Lung (tissue), 12 donors: ENCODE results near the gene TRIM5. TPM values are rescaled to one million over a fixed set of nuclear protein-coding genes. Genes with fewer than 3 reads are reported as not detected.

Experiments
- ATAC-seq: fragments of 200-7000 bp; cut with Tn5 transposase; one replicate; pipeline ENCODE4 v1.9.1; 2020; ENCODE audit warnings: moderate number of reproducible peaks; ENCODE audit not compliant: insufficient read depth, low FRiP score
- DNase-seq, 3 donors: peaks; one replicate each; pipeline ENCODE4 v3.0.0-alpha.2; 2013 to 2017
- H3K27ac ChIP-seq, 2 donors: one replicate each; pipeline ENCODE4 v1.5.1; 2013; ENCODE audit warnings: mild to moderate bottlenecking in 2 of 2, moderate library complexity in 2 of 2, control low read depth in 1 of 2, inconsistent platforms in 1 of 2, low read depth in 1 of 2, low read length in 1 of 2
- H3K27me3 ChIP-seq, 3 donors: one replicate each; pipeline ENCODE4 v1.5.1; 2013; ENCODE audit warnings: low read length in 2 of 3; ENCODE audit not compliant: control insufficient read depth in 3 of 3, insufficient read depth in 3 of 3
- H3K36me3 ChIP-seq, 4 donors: one replicate each; pipeline ENCODE4 v1.5.1; 2013; ENCODE audit warnings: low read length in 4 of 4, mild to moderate bottlenecking in 1 of 4, moderate library complexity in 1 of 4; ENCODE audit not compliant: control insufficient read depth in 4 of 4, insufficient read depth in 4 of 4
- H3K4me1 ChIP-seq, 5 donors: one replicate each; pipeline ENCODE4 v1.5.1; 2013; ENCODE audit warnings: low read length in 5 of 5, mild to moderate bottlenecking in 2 of 5, moderate library complexity in 1 of 5; ENCODE audit not compliant: control insufficient read depth in 5 of 5, insufficient read depth in 5 of 5
- H3K4me3 ChIP-seq: one replicate; pipeline ENCODE4 v1.5.1; 2013; ENCODE audit warnings: mild to moderate bottlenecking, control low read depth, moderate library complexity
- H3K9ac ChIP-seq, 2 donors: one replicate each; pipeline ENCODE4 v1.5.1; 2013; ENCODE audit warnings: low read length in 2 of 2, control low read depth in 1 of 2; ENCODE audit not compliant: insufficient read depth in 1 of 2
- H3K9me3 ChIP-seq, 4 donors: one replicate each; pipeline ENCODE4 v1.5.1; 2013; ENCODE audit warnings: low read length in 3 of 4, mild to moderate bottlenecking in 1 of 4, moderate library complexity in 1 of 4; ENCODE audit not compliant: control insufficient read depth in 4 of 4, insufficient read depth in 3 of 4
- CTCF ChIP-seq: IDR thresholded peaks from 2 replicates; pipeline ENCODE4 v1.5.1; 2012; ENCODE audit warnings: mild to moderate bottlenecking; ENCODE audit errors: control extremely low read depth, extremely low read depth
- WGBS, 2 donors: extraction: QIAGEN DNeasy Blood & Tissue Kit; methylation state at CpG; one replicate each; pipeline ENCODE4 v1.1.7; 2013; 5-methylcytosine and 5-hydroxymethylcytosine counted together
- polyA plus RNA-seq, 2 donors: library from polyadenylated mRNA; stranded (reverse); fragments of 200-250 nt; gene quantifications; one replicate each; pipeline ENCODE4 v1.2.1, GENCODE V29; 2013
- total RNA-seq, 2 donors: library from RNA; depleted of rRNA in 1 of 2; stranded (reverse); fragments of >200 nt in 1 of 2; gene quantifications; one replicate each; pipeline ENCODE4 v1.2.1, GENCODE V29; 2014 to 2021
- donor health status: control.
- donor health status: control.
- donor health status: Bipolar disorder and iron deficiency.
- donor health status: healthy.
- donor health status: DM: yes; HTN: yes; CAD: no.

The TRIM5 gene
- total and polyA plus RNA-seq, 4 donors = 12.3 to 46.0 (median 24.7) TPM

- no peaks in the 10 kb centered on the region for H3K4me1 ChIP-seq
- DNase-seq (no peak), ATAC-seq (no peak)
- no peak overlapping the region for H3K9ac ChIP-seq
- no peak for TF ChIP-seq CTCF
- H3K27ac ChIP-seq = no peak overlapping the region
- no peak overlapping the region for H3K4me3 ChIP-seq
- peaks cover 3 to 20% (median 5%) of the 10 kb centered on the region in 4 donors for H3K36me3 ChIP-seq
- no peaks in the 10 kb centered on the region for H3K9me3 ChIP-seq
- 31 to 52% methylated on average over 3 of the region's 3 CpGs for WGBS, 2 donors
- no peaks in the 10 kb centered on the region for H3K27me3 ChIP-seq
Measured at GRCh38 chr11:5701055-5701577, 16.2 kb upstream of the TRIM5 start.

- Histone ChIP-seq H3K4me3 (no peak overlapping the region), H3K36me3 (peaks cover 3 to 19% (median 5%) of the 10 kb centered on the region in 4 donors), H3K9ac (no peak overlapping the region), H3K27me3 (no peaks in the 10 kb centered on the region), H3K9me3 (no peaks in the 10 kb centered on the region), H3K27ac (no peak overlapping the region), H3K4me1 (no peaks in the 10 kb centered on the region)
- 35 to 73% methylated on average over 10 of the region's 10 CpGs for WGBS, 2 donors
- ATAC-seq = no peak
- DNase-seq = no peak
- TF ChIP-seq CTCF = no peak
Measured at GRCh38 chr11:5700421-5701054, 15.7 kb upstream of the TRIM5 start.

GRCh38 chr11:5698281-5698680, 13.4 kb upstream of the TRIM5 start:
- peaks cover 2 to 19% (median 3%) of the 10 kb centered on the region in 4 donors for H3K36me3 ChIP-seq

More at GRCh38 chr11:5698281-5698680, 13.4 kb upstream of the TRIM5 start:
- H3K27ac ChIP-seq = no peak overlapping the region
- no peak for DNase-seq
- no peak for TF ChIP-seq CTCF
- no peak overlapping the region for H3K4me3 ChIP-seq
- 94 to 98% methylated on average over 7 of the region's 7 CpGs for WGBS, 2 donors
- no peaks in the 10 kb centered on the region for H3K9me3 ChIP-seq
- H3K9ac ChIP-seq = no peak overlapping the region
- no peak for ATAC-seq
- H3K27me3 ChIP-seq = no peaks in the 10 kb centered on the region
- H3K4me1 ChIP-seq = no peaks in the 10 kb centered on the region
